Measurements from ENCODE around the gene RNF111. TPM values are rescaled to one million over a fixed set of nuclear protein-coding genes. Genes with fewer than 3 reads are reported as not detected.

RNF111 gene
- total and polyA plus RNA-seq, 9 of the 15 experiments (the other 6 are each of a cell fraction or from before 2014, with no cell fraction given): 7.9 to 26.0 (median 14.4) TPM

GRCh38 chr15:59104912-59105732, 117.7 kb downstream of the RNF111 start, which contains the start of gene CCNB2 (continued):
- peak; percentile 90 for TF ChIP-seq NKRF (IDR thresholded peaks at IDR 0.05; ENCODE audit: borderline replicate concordance)
- TF ChIP-seq GABPB2 (CRISPR knock-in tag; conservative IDR thresholded peaks at IDR 0.05): no peak
- no peak for TF ChIP-seq SNRNP70 (optimal IDR thresholded peaks at IDR 0.05; ENCODE audit: low read depth, low read length)
- no peak for TF ChIP-seq ZKSCAN8 (CRISPR knock-in tag; IDR thresholded peaks at IDR 0.05)
- no peak for TF ChIP-seq CSDE1 (IDR thresholded peaks at IDR 0.05)
- TF ChIP-seq MTA3 (IDR thresholded peaks at IDR 0.05; ENCODE audit: borderline replicate concordance): 0 out of 2 replicates have a peak, but pooled peaks have one; percentile 41
- 0 out of 2 replicates have a peak, but pooled peaks have one; percentile 66 for TF ChIP-seq ERF (CRISPR knock-in tag; IDR thresholded peaks at IDR 0.05)
- TF ChIP-seq HLTF (IDR thresholded peaks at IDR 0.05): 0 out of 2 replicates have a peak, but pooled peaks have one; percentile 60
- TF ChIP-seq, protein P1, sequence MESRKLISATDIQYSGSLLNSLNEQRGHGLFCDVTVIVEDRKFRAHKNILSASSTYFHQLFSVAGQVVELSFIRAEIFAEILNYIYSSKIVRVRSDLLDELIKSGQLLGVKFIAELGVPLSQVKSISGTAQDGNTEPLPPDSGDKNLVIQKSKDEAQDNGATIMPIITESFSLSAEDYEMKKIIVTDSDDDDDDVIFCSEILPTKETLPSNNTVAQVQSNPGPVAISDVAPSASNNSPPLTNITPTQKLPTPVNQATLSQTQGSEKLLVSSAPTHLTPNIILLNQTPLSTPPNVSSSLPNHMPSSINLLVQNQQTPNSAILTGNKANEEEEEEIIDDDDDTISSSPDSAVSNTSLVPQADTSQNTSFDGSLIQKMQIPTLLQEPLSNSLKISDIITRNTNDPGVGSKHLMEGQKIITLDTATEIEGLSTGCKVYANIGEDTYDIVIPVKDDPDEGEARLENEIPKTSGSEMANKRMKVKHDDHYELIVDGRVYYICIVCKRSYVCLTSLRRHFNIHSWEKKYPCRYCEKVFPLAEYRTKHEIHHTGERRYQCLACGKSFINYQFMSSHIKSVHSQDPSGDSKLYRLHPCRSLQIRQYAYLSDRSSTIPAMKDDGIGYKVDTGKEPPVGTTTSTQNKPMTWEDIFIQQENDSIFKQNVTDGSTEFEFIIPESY (CRISPR knock-in tag; IDR thresholded peaks at IDR 0.05): no peak
- 0 out of 2 replicates have a peak, but pooled peaks have one; percentile 16 for TF ChIP-seq OTX1 (CRISPR knock-in tag; IDR thresholded peaks at IDR 0.05)
- TF ChIP-seq ZBTB11 (CRISPR knock-in tag; IDR thresholded peaks at IDR 0.05): peak in 1 of 3 experiments; percentile 51; a peak in 2 of 6 replicates
- peak; percentile 67; the same call in 1 of the 2 replicates for TF ChIP-seq KAT7 (CRISPR knock-in tag; IDR thresholded peaks at IDR 0.05; ENCODE audit: borderline replicate concordance)
- TF ChIP-seq HDAC1 (IDR thresholded peaks at IDR 0.05): peak in 1 of 2 experiments; percentile 95; a peak in 2 of 4 replicates
- peak; percentile 53; the same call in 1 of the 2 replicates for TF ChIP-seq FOXK1 (CRISPR knock-in tag; IDR thresholded peaks at IDR 0.05; ENCODE audit: borderline replicate concordance)
- TF ChIP-seq, protein P2, sequence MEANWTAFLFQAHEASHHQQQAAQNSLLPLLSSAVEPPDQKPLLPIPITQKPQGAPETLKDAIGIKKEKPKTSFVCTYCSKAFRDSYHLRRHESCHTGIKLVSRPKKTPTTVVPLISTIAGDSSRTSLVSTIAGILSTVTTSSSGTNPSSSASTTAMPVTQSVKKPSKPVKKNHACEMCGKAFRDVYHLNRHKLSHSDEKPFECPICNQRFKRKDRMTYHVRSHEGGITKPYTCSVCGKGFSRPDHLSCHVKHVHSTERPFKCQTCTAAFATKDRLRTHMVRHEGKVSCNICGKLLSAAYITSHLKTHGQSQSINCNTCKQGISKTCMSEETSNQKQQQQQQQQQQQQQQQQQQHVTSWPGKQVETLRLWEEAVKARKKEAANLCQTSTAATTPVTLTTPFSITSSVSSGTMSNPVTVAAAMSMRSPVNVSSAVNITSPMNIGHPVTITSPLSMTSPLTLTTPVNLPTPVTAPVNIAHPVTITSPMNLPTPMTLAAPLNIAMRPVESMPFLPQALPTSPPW (CRISPR knock-in tag; IDR thresholded peaks at IDR 0.05): peak; percentile 59
- peak; percentile 64; the same call in 1 of the 2 replicates for TF ChIP-seq TOE1 (IDR thresholded peaks at IDR 0.05; ENCODE audit: borderline replicate concordance)
- no peak for TF ChIP-seq TOE1 (CRISPR knock-in tag; IDR thresholded peaks at IDR 0.05; ENCODE audit: borderline replicate concordance, low read depth)
- peak; percentile 10; the same call in 1 of the 2 replicates for TF ChIP-seq SMARCA4 (IDR thresholded peaks at IDR 0.05)

Data from K562 (cell line).